ENCODE measurements around the gene ZNF423. TPM values are rescaled to one million over a fixed set of nuclear protein-coding genes. Genes with fewer than 3 reads are reported as not detected.

The ZNF423 gene
- polyA plus RNA-seq, 1 experiment, result 0.11 TPM

GRCh38 chr16:49704586-49705155, 151.2 kb downstream of the ZNF423 start:
- no peak for DNase-seq (ENCODE audit: low read depth, low spot score)
- TF ChIP-seq, protein P1, sequence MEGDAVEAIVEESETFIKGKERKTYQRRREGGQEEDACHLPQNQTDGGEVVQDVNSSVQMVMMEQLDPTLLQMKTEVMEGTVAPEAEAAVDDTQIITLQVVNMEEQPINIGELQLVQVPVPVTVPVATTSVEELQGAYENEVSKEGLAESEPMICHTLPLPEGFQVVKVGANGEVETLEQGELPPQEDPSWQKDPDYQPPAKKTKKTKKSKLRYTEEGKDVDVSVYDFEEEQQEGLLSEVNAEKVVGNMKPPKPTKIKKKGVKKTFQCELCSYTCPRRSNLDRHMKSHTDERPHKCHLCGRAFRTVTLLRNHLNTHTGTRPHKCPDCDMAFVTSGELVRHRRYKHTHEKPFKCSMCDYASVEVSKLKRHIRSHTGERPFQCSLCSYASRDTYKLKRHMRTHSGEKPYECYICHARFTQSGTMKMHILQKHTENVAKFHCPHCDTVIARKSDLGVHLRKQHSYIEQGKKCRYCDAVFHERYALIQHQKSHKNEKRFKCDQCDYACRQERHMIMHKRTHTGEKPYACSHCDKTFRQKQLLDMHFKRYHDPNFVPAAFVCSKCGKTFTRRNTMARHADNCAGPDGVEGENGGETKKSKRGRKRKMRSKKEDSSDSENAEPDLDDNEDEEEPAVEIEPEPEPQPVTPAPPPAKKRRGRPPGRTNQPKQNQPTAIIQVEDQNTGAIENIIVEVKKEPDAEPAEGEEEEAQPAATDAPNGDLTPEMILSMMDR (IDR thresholded peaks at IDR 0.05; ENCODE audit: low read depth, low read length), result no peak
- Histone ChIP-seq H3K4me3 (ENCODE audit: low read depth, low read length) (no peak overlapping the region), H3K9me3 (ENCODE audit: control insufficient read depth, insufficient read depth, low read length) (no peaks in the 10 kb centered on the region; the same call in 1 of the 2 replicates), H3K27ac (ENCODE audit: low read depth, low read length) (no peak overlapping the region), H3K27me3 (ENCODE audit: control insufficient read depth, insufficient read depth, low read length) (peaks cover 16% of the 10 kb centered on the region)
- CTCF ChIA-PET, result no interaction called here
- POLR2A ChIA-PET, result no interaction called here

DNA sequence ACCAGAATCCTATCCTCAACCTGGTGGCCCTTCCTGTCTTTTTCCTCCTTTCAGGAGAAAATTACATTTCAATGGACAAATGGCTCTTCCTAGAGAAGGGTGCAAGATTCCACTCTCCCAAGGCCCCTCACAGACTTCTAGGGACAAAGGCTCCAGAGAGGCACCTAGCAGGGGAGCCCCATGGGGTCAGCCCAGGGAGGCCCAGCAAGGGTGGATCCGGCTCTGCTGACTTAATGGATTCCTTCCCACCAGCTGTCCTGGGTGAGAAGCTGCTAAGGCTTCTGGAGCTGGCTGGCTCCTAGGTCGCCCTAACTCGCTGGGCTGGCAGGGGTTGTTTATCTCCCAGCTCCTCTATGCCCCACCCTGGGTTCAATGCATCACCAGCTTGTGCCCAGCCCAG, 152.4 kb downstream of the ZNF423 start:
- Histone ChIP-seq H3K9me3 (ENCODE audit: control insufficient read depth, insufficient read depth, low read length) (no peaks in the 10 kb centered on the region; the same call in 1 of the 2 replicates), H3K4me3 (ENCODE audit: low read depth, low read length) (no peak overlapping the region), H3K27me3 (ENCODE audit: control insufficient read depth, insufficient read depth, low read length) (peaks cover 26% of the 10 kb centered on the region), H3K27ac (ENCODE audit: low read depth, low read length) (no peak overlapping the region)
- no peak for DNase-seq (ENCODE audit: low read depth, low spot score)
- ChIA-PET CTCF (no interaction called here), POLR2A (no interaction called here)
- TF ChIP-seq, protein P1 (IDR thresholded peaks at IDR 0.05; ENCODE audit: low read depth, low read length), result no peak

DNA sequence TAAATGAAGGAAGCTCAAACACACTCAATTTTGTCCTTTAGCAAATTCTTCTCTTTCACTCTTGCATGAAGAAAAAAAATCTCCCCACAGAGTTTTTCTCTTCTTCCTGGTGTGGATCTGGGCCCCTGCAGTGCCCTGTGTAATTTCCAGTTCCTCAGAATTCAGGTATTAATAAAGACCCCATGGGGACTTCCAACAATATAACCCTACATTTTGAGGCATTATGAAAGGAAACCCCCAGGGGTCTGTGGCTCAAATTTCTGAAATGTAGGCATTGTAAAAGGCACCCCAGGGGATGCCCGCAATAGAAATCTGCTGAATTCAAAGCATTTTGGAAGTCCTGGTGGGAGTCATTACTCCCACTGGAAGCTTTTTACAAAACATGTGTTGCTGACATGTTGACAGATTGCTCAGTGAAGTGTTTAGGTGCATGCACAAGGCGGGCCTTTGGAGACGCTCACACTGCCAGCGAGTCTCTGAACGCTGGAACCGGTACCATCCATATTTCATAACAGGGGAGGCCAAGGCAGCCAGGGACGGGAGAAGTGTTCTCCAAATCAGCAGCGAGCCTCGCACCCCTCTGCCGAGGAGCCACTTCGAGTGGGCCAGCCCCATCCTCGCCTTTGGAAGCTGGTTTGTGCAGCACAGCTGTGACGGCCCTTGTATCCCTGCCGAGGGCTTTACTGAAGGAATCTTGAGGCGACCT, 154.0 kb downstream of the ZNF423 start:
- DNase-seq (ENCODE audit: low read depth, low spot score), result no peak
- Histone ChIP-seq H3K4me3 (ENCODE audit: low read depth, low read length) (no peak overlapping the region), H3K27ac (ENCODE audit: low read depth, low read length) (no peak overlapping the region), H3K27me3 (ENCODE audit: control insufficient read depth, insufficient read depth, low read length) (peaks cover 31% of the 10 kb centered on the region), H3K9me3 (ENCODE audit: control insufficient read depth, insufficient read depth, low read length) (no peaks in the 10 kb centered on the region; the same call in 1 of the 2 replicates)
- ChIA-PET POLR2A (no interaction called here), CTCF (no interaction called here)
- TF ChIP-seq, protein P1 (IDR thresholded peaks at IDR 0.05; ENCODE audit: low read depth, low read length), result no peak

GRCh38 chr16:49701065-49701685, 154.7 kb downstream of the ZNF423 start:
- DNase-seq (ENCODE audit: low read depth, low spot score), result no peak
- CTCF ChIA-PET, result no interaction called here
- Histone ChIP-seq H3K9me3 (ENCODE audit: control insufficient read depth, insufficient read depth, low read length) (no peaks in the 10 kb centered on the region; the same call in 1 of the 2 replicates), H3K27me3 (ENCODE audit: control insufficient read depth, insufficient read depth, low read length) (peaks cover 35% of the 10 kb centered on the region), H3K27ac (ENCODE audit: low read depth, low read length) (no peak overlapping the region), H3K4me3 (ENCODE audit: low read depth, low read length) (no peak overlapping the region)
- TF ChIP-seq, protein P1 (IDR thresholded peaks at IDR 0.05; ENCODE audit: low read depth, low read length), result no peak
- POLR2A ChIA-PET, result no interaction called here
